Astrocyte of the spinal cord (primary cell): ENCODE results near the gene DHRS13.

Source experiments
- DNase-seq: peaks from one replicate; pipeline ENCODE4 v3.0.0; 2011; ENCODE audit warnings: low read depth, low spot score
- H3K4me3 ChIP-seq: 2 replicates; pipeline ENCODE4 v1.5.1; 2011; ENCODE audit warnings: low read depth, mild to moderate bottlenecking, low read length, moderate library complexity
- CTCF ChIP-seq: IDR thresholded peaks from 2 replicates; pipeline ENCODE4 v1.5.1; 2012; ENCODE audit warnings: low read depth, mild to moderate bottlenecking, low read length, inconsistent platforms
- in situ Hi-C: cut with HindIII; loops from 2 replicates; pipeline ENCODE4 v1.10.0; 2017; ENCODE audit warnings: low sequenced_read_pairs

DHRS13 gene

GRCh38 chr17:28885363-28885762 lies 17.5 kb downstream of the DHRS13 start:
- DNase-seq = no peak
- no peak overlapping the region for H3K4me3 ChIP-seq
- in situ Hi-C loops = no loop called here
- TF ChIP-seq CTCF = no peak

GRCh38 chr17:28883967-28884702 lies 18.7 kb downstream of the DHRS13 start:
- no peak for TF ChIP-seq CTCF
- H3K4me3 ChIP-seq = no peak overlapping the region
- DNase-seq = no peak
- in situ Hi-C loops = no loop called here

- in situ Hi-C loops = no loop called here
- no peak overlapping the region for H3K4me3 ChIP-seq
Measured at GRCh38 chr17:28882154-28882895, 20.6 kb downstream of the DHRS13 start.

GRCh38 chr17:28881533-28882056 lies 21.3 kb downstream of the DHRS13 start:
- DNase-seq = no peak
- TF ChIP-seq CTCF = no peak
- no peak overlapping the region for H3K4me3 ChIP-seq
- in situ Hi-C loops = no loop called here

More at GRCh38 chr17:28882154-28882895, 20.6 kb downstream of the DHRS13 start:
- DNase-seq = no peak
- no peak for TF ChIP-seq CTCF

- H3K4me3 ChIP-seq = no peak overlapping the region
- TF ChIP-seq CTCF = no peak
- in situ Hi-C loops = no loop called here
- DNase-seq = no peak
Measured at GRCh38 chr17:28880572-28880945, 22.3 kb downstream of the DHRS13 start.

GRCh38 chr17:28879886-28880571 lies 22.9 kb downstream of the DHRS13 start:
- DNase-seq = no peak
- in situ Hi-C loops = no loop called here
- no peak overlapping the region for H3K4me3 ChIP-seq
- no peak for TF ChIP-seq CTCF
